NCI-H187 treated with DMSO at 0.1 percent for 48 hours (cell line): ENCODE results near the gene SNCA.

ENCODE experiments used
- DNase-seq: peaks from one replicate; lab custom pipeline; 2025; lab: John Stamatoyannopoulos, UW

The SNCA gene

DNA sequence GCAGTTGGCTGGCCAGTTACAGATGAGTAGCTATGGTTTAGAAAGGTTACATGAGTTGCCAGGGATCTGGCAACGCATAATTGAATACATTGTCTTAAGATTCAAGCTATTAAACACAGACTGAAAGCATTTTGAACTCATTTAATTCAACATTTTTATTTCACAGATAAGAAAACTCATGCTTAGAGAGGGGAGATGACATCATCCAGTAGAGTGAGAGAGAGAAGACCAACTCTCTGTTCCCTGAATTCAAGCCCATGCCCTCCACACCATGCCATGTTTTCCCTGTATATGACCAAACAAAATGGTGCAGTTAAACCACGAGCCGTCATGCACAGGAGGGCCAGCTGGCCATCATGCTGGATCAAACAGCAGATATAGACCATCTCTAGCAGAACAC lies 22.6 kb downstream of the SNCA start:
- DNase-seq: no peak

DNA sequence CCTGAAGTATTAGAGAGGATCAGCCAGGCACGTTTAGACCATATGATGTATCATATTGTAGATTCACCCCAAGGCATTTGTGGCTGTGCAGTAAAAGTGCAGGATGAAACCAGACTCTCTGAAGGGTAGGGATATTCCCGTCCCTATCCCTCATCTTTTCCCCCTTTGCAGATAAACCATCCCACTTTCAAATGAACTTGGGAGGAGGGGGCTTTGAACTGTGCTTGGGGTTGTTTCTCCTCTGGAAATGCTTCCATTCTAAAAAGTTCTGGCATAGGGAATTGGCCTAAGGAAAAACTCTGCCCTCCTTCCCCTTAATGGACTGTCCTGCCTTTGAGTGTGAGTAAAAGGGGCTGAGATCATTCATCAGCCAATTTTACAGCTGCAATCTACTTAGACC lies 23.8 kb downstream of the SNCA start:
- DNase-seq: no peak

DNA sequence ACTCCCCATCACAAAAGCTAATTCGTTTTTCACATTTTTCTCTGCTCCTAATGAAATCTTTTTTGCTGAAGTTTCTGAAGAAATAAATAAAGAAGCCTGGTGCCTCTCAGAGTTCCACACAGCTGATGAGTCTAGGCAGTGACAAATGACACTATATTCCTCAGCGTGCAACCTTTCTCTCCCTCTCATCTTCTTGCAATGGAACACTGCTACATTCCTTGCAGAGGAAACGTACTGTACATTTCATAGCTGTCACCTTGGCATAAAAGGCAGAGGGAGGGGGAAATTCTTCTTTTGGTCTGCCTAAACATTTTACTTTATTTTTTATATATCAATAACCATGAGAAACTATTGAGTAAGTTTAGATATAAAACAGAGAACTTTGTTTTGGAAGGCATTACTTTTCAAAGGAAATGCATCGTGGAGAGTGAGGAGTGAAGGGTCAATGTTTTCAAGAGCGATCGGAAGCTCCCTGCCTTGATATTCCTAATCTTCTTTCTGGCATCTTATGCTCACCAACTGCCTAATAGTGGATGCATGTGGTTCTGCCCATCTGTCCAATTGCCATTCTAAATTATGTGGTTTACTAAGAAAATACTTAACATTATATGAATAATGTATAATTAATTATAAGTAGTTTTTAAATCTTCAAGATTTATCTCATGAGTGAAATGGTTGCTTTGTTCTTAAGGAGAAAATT lies 29.4 kb downstream of the SNCA start:
- no peak for DNase-seq

DNA sequence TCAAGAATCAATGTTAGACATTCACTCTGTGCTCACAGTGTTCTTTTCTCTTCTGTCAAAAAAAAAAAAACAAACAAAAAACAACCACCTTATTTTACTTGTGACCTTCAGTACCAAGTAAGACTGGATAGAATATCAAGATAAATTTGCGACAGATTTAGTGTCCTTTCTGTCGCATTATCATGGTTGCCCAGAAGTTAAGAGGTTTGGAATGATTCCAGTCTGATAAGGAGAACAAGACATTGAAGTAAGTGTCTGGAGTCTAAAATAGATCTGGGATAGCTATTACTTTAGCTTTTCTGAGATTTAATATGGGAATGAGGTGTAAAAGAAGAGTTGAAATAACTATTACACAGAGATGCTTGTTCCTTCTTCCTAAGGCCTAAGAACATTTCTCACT lies 31.7 kb downstream of the SNCA start:
- no peak for DNase-seq

DNA sequence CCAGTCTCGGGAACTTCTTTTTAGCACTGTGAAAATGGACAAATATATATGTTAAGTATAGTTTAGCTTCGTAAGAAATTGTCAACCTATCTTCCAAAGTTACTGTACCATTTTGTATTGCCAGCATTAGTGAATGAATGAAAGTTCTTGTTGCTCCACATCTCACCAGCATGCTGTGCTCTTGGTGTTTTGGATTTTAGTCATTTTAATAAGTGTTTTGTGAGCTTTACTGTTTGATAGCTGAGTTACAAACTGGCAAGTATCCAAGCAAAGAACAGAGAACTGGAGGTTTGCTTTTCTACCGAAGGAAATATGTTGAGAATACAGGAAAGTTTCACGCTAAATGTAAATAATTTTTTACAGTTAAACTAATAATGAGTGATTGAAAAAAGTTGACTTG lies 33.0 kb downstream of the SNCA start:
- DNase-seq: no peak

DNA sequence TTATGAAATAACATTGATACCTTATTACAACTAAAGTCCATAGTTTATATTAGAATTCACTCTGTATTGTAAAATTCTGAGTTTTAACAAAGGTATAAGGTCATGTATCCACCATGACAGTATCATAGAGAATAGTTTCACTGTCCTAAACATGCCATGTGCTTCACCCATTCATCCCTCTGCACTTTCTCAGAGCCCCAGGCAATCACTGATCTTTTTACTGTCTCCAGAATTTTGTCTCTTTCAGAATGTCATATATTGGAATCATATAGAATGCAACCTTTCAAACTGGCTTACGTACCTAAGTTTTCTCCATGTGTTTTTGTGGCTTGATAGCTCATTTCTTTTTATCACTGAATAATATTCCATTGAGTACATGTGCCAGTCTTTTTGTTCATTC lies 33.9 kb downstream of the SNCA start:
- no peak for DNase-seq

DNA sequence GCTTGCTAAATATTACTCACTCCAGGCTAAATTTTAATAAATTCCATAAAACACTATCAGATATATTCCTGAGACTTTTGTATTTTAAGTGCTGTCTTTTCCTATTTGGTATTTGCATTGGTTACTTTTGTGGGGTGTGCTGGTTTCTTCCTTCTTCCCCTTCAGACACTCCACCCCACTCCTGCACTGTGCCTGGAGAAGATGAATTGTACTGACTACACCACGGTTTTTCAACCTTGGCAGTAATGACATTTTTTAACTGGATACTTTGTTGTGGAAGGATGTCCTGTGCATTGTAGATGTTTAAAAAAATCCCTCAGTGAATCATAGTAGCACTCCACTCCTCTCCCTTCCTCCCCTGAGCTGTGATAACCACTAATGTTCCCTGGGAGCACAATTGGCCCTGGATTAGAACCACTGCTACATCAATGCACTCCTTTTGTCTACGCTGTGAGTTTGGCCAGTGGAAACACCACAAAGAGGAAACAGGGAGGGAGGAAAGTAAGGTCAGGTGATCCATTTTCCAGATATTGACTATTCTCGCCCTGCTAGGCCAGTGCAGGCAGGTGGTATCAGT lies 36.3 kb downstream of the SNCA start:
- DNase-seq: no peak

DNA sequence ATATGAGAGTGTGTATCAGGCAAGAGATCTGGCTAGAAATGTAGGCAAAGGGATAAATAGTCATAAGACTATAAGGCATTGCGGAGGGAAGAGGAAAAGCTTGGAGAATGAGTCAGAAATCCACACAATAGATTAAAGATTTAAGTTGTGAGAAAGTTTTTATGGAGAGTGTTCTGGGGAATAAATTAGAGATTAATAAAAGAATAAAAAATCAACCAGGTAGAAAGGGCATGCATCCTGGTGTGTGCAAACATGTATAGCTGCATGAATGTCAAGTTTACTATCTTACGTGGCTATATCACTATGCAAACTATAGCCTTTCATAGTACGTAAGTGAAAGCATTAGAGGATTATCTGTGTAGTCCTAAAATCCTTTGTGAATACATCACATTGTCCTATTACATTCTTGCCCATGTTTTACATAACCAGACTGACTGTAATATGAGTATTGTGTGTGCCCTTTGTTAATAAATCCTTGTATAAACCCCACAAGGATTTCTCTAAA lies 36.9 kb downstream of the SNCA start:
- DNase-seq: no peak

DNA sequence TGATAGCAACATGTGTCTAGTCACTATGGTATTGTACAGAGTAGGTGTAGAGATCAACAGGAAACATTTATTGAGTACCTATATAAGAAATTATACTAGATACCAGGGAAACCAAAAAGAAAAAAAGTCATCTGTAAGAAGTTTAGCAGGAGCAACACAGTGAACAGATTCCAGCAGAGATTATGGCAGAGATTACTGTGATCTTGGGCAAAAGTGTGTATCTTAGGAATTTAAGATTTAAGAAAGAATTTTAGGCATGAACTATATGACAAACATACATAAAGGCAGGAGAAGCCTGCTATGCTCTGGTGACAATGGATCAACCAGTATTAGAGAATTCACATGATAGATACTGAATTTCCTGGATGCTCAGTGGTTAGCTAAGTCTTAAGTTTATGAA lies 37.9 kb downstream of the SNCA start:
- DNase-seq: no peak

DNA sequence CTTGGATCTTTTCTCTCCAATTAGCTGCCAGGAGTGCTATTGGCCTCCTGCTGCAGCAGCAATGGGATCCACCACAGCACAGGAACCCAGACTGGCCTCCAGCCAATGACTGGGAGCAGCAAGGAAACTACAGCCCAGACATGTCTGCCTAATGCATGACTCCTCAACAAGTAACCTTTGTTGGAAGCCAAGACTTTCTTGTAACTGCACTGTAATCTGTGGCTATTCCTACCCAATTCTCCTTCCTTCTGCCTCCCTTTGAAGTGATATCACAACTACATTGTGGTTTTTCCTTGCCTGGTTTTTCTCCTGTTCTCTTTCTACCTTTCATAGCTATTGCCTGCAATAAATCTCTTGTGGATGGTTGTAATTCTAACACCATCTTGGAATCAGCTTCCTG lies 39.8 kb downstream of the SNCA start:
- DNase-seq: no peak

DNA sequence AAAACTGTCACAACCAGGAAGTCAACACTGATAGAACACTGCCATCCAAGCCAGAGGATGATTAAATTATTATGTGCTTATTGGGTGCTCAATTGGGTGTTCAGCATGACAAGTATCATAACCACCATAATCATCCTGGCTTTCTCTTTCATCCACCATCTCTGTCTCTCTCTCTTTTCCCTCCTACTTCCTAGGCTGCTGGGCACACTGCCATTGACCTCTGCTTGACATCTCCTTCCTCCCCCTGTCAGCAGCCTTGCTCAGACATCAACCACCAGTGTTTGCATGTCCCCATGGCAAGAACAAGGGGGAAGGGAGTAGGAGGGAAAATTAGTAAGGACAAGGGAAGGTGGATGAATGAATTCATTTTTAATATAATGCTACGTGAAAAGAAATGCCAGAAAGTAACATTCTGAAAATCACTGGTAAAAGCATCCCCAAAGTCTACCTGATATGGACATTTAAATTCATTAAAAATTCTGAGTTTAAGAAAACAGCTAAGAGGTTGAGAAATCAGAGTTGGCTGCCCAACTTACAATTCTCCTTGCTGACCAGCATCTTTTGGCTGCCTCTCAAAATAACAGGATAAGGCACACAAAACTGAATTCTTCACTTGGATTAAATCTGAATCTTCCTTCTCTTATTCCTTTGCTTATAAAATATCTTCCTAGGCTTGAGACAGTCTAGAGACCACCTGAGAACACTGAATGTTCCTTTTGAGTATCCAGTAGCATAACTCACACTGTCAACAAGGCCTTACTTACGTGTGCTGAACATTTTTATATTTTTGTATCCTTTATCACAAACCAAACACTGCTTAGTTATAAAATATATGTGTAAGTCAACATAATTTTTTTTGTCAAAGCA lies 48.5 kb downstream of the SNCA start:
- peak; percentile 39 for DNase-seq

DNA sequence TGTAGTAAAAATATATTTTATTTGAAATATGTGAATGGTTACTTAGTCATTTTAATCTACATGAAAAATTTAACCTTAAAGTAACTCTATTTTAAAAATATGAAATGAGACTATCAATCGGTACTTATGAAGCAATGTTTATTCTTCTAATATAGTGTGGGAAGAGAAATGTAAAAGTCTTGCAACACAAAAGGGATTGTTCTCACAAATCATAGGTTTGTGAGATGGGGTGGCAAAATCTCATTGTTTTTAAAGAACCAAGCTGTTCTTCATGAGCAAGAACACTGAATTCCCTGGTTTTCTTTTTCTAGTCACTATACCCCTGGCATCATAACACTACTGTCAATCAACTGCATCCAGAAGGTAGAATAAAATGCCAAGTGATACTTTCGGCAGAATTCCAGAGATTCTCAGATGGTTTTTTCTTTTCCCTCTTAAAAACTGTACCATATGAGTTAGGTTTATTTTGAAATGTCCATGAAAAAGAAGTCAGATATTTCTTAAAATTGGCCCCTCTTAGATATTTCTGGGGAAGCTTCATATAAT lies 52.2 kb downstream of the SNCA start:
- DNase-seq: no peak

DNA sequence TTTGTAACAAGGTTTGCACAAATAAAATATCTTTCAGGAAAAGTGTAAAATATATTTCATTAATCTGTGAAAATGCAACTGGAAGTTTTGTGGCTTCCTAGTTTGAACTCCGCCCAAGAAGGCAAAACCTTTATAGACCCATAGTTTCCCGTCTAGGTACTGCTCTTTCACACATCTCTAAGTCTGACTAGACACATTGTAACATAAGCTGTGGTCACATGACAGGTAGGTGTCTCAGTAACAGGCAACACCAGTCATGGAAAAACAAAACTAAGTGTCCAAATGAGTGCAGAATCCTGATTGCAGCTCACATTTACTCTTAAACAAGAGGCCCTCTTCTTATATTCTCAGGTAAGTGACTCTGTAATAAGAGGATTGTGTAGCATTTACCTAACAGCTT lies 55.6 kb downstream of the SNCA start:
- DNase-seq: no peak

DNA sequence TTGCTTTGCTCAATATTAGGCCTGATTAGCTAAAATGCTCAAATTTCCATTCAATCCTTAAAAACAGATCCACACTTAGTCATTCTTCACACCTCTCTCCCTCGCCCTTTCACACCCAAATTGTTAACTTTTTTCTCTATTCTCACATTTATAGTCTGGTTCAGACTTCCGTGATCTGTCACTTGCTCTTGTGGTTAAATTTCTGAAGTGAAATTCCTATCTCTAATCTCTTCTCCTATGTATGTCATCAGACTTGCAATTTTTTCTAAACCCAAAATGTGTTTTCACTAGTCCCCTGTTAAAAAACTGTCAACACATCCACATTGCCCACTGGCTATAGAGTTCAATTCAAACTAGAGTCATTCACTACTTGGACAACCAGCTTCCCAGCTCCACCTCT lies 63.2 kb downstream of the SNCA start:
- no peak for DNase-seq

DNA sequence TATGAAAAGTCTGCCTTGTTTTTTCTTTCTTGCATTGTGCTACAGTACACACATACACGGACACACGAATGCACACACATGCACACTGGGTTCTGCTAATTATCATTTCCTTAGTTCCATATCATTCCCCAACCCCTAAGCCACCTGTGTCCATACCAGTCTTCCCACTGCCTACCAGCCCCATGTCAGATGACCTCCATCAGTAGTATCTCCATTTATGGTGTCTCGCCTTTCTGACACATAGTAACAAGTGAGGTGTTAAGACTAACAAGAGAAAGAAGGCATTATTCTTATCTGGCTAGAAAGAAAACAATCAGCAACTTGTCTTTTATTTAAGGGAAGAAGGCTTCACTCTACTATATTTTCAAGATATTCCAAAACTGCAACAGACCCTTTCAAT lies 67.1 kb downstream of the SNCA start:
- no peak for DNase-seq

DNA sequence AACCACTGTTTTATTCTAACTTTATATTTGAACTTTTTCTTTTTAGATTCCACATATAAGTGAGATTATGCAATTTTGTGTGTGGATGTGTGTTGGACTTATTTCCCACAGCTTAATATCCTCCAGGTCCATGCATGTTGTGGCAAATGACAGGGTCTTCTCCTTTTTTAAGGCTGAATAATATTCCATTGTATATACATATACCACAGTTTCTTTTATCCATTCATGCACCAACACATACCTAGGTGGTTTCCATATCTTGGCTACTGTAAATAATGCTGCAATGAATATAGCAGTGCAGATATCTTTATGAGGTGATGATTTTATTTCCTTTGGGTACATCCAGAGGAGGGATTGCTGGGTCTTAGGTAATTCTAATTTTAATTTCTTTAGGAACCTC lies 69.0 kb downstream of the SNCA start:
- no peak for DNase-seq

DNA sequence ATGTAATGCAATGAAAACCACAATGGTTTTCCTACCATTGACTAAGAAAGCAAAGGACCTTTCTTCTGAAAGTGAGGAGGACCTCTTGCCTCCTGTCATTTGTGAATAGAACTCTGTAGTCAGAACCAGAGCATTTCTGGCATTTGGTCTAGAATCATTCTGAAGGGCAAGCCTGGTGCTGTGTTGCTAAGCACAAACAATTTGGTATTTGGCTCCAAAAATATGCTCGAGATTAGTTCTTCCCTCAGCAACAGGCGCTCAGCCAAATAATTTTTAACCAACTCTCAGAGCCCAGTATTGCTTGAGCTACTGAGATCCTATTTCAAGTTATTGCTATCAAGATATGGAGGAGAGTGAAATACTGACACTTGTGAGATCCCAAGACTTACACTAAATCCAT lies 71.0 kb downstream of the SNCA start:
- no peak for DNase-seq

DNA sequence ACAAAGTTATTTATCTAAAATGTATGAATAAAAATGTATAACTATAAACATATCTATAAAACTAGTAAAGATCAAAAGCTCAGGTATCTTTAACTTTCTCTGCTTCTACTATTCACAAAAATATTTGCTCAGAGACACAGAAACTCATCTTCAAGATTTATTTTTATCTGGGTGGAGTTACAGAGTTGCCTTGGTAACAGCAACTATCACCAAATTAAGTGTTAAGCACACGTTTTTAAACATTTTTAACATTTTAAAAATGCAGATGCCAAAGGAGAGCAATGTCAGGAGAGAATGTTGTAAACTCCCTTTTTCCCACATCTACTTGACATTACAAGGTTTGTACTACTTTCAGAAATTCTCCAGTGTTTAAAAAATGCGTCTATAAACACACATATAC lies 71.4 kb downstream of the SNCA start:
- DNase-seq: no peak

DNA sequence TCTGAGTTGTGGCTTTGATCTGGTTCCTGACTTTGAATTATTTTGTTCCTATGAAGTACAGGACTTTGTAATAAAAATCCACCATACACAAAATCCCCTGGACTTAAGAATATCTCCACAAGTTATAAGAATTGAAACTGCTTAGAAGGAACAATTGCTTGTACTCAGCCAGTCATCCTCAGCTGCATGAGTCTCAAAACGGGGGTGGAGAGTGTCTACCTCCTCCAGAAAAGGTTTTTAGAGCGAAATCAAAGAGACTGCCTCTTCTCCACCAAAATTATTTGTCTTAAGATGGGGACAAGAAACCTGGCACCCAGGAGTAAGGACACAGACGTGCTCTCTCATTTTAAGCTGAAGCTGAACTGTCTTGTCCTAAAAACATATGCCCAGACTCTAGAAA lies 74.7 kb downstream of the SNCA start:
- DNase-seq: no peak

DNA sequence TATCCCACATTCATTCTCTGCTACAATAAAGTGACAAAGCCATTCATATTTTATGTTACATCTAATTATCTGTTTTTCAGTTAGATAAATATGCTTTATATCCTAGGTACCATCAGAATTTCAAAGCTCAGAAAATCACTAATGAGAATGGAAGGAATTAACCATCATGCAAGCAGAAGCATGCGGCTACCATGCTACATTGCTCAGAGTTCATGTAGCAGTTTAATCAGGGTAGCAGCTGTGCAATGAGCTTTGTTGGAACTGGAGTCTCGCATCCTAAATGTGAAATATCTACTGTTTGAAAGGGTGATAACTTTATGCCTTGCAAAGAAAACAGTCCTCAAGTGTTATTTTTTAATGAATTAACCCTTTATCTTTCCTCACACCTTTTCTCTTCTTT lies 77.5 kb downstream of the SNCA start:
- no peak for DNase-seq

DNA sequence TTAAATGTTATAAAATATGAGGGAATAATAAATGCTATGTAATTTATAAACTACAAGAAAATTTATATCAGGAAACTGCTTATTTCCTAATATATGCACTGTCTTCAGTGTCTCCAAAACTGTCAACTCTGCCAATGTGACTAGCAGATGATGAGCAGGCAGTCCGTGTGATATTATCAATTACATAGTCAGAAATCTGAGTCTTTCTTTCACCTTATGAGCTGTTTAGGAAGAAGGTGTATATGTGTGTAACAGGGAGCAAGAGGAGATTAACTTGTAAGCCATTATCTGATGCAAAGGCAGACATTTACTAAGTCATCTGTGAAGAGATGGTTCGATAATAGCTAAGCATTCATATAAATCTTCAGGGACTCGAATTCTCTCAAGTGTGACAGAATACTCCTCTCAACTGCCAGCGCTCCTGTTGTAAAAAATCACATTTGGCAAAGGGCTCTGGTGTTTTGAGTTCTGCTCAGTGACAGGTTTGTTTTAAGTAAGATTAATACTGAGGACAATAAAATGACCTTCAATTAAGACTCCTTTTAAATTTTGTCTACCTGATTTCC lies 79.7 kb downstream of the SNCA start:
- DNase-seq: peak; percentile 96

DNA sequence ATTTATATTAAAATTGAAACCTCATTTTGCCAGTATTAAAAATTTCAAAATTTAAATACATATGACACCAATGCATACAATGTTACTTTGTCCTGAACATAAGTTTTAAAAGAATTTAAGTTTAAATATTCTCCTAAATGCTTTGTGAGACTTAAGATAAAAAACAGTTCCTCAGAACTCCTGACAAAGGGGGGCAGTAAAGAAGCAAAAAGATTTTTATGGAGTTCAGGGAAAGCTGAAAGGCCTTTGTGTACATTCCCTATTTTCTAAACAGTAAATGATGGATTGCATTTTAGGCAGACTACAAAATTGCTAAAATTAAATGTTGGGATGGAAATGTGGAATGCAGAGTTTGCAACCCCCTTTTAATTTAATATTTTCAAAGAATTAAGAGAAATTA lies 81.7 kb downstream of the SNCA start:
- DNase-seq: no peak

DNA sequence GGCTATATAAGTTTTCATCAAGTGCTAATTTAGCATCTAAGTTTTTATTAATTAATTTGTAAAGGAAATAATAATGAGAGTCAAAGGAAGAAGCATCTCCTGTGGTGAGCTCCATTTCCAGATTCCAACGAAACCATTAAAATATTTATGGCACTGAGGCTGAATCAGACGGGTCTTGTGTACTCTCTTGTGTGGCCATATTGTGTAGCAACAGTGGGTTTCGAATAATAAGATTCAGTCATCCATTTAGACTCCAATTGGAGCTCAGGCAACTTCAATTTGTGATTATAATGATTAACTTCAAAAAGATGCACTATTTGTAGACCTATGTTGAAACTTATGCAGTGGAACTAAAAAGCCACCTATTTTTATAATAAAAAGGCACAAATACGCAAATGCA lies 82.4 kb downstream of the SNCA start:
- DNase-seq: no peak
